HPDE6-E6E7 (cell line): Measurements from ENCODE around the gene TNRC6C.

ENCODE experiments used
- DNase-seq: peaks from one replicate; pipeline ENCODE4 v3.0.0; 2011; ENCODE audit warnings: missing footprints; ENCODE audit errors: extremely low spot score

The TNRC6C gene

GRCh38 chr17:78125138-78125913, 166.8 kb downstream of the TNRC6C start:
- DNase-seq, result no peak

- DNase-seq, result no peak
Measured at GRCh38 chr17:78125976-78126894, 167.7 kb downstream of the TNRC6C start.

- no peak for DNase-seq
Measured at GRCh38 chr17:78126895-78127238, 168.4 kb downstream of the TNRC6C start.

- DNase-seq, result no peak
Measured at GRCh38 chr17:78127239-78127887, 168.9 kb downstream of the TNRC6C start.

GRCh38 chr17:78127888-78128550, 169.5 kb downstream of the TNRC6C start:
- peak; percentile 56 for DNase-seq

GRCh38 chr17:78128551-78129350, 170.2 kb downstream of the TNRC6C start, which contains the start of gene TMC6:
TMC6 (minus strand) TSS chr17:78128755; CDS start chr17:78126832, 1,923 bp downstream.
- DNase-seq, result peak; percentile 91

- DNase-seq, result no peak
Measured at GRCh38 chr17:78129351-78130089, 171.0 kb downstream of the TNRC6C start.

GRCh38 chr17:78130090-78130436, 171.6 kb downstream of the TNRC6C start:
- DNase-seq, result no peak

- DNase-seq, result no peak
Measured at GRCh38 chr17:78130437-78131101, 172.1 kb downstream of the TNRC6C start, which contains the start of gene TMC8. TMC8 (plus strand) TSS chr17:78130771; CDS start chr17:78131589, 818 bp downstream.

- no peak for DNase-seq
Measured at GRCh38 chr17:78131172-78132083, 172.9 kb downstream of the TNRC6C start.

GRCh38 chr17:78132084-78132676, 173.7 kb downstream of the TNRC6C start:
- DNase-seq, result peak; percentile 76

GRCh38 chr17:78132767-78133178, 174.3 kb downstream of the TNRC6C start:
- no peak for DNase-seq

- DNase-seq, result no peak
Measured at GRCh38 chr17:78133179-78133951, 174.9 kb downstream of the TNRC6C start.

- DNase-seq, result no peak
Measured at GRCh38 chr17:78133971-78134898, 175.7 kb downstream of the TNRC6C start.

GRCh38 chr17:78134899-78135385, 176.4 kb downstream of the TNRC6C start:
- no peak for DNase-seq
